IMR-90 (cell line): ENCODE measurements around the gene POLR3E. TPM values are rescaled to one million over a fixed set of nuclear protein-coding genes. Genes with fewer than 3 reads are reported as not detected.

ENCODE experiments used
- ATAC-seq: fragments of 200-7000 bp; cut with Tn5 transposase; 2 replicates; pipeline ENCODE4 v1.9.1; 2020; ENCODE audit warnings: low read depth, mild to moderate bottlenecking, moderate library complexity
- BruUV-seq: library from RNA; stranded (reverse); fragments of 400-500 nt; replicated peaks from 2 replicates; lab custom pipeline; 2021; lab: Mats Ljungman, UMichigan
- CTCF ChIA-PET: fragments of 300-600 bp; formaldehyde crosslinking; extraction: SDS; loops from one replicate; lab custom pipeline; 2021; ENCODE audit warnings: antibody characterized with exemption; lab: Yijun Ruan, JAX
- POLR2A ChIA-PET: fragments of 300-600 bp; sonication (Branson Sonifier 250); formaldehyde crosslinking; loops from one replicate; lab custom pipeline; 2022; ENCODE audit warnings: antibody characterized with exemption; ENCODE audit not compliant: unreplicated experiment; lab: Charles Lee
- DNase-seq: peaks from one replicate; pipeline ENCODE4 v3.0.0; 2013
- H2AFZ ChIP-seq: replicated peaks from 2 replicates; pipeline ENCODE3; 2013; ENCODE audit warnings: low read length, mild to moderate bottlenecking; ENCODE audit not compliant: poor library complexity
- H2AK5ac ChIP-seq: 2 replicates; pipeline ENCODE4 v1.6.1; 2013; ENCODE audit warnings: low read depth, low read length, inconsistent platforms
- H2AK9ac ChIP-seq: replicated peaks from 2 replicates; pipeline ENCODE3; 2013; ENCODE audit warnings: mild to moderate bottlenecking, low read depth, low read length, moderate library complexity; ENCODE audit not compliant: poor library complexity
- H2BK120ac ChIP-seq: 2 replicates; pipeline ENCODE4 v1.6.1; 2013; ENCODE audit warnings: low read depth, low read length, inconsistent platforms
- H2BK15ac ChIP-seq: 3 replicates; pipeline ENCODE4 v1.6.1; 2013; ENCODE audit warnings: low read depth, low read length, inconsistent platforms
- H2BK20ac ChIP-seq: 2 replicates; pipeline ENCODE4 v1.6.1; 2013; ENCODE audit warnings: low read depth, mild to moderate bottlenecking, inconsistent platforms, low read length, moderate library complexity
- H2BK5ac ChIP-seq: 2 replicates; pipeline ENCODE4 v1.6.1; 2013; ENCODE audit warnings: mild to moderate bottlenecking, low read depth, low read length, inconsistent platforms; ENCODE audit not compliant: poor library complexity, severe bottlenecking
- H3K14ac ChIP-seq: replicated peaks from 2 replicates; pipeline ENCODE4 v1.6.1; 2013; ENCODE audit warnings: low read depth, low read length, inconsistent platforms
- H3K18ac ChIP-seq: 2 replicates; pipeline ENCODE4 v1.6.1; 2013; ENCODE audit warnings: low read depth, low read length, control low read depth
- H3K23ac ChIP-seq: 2 replicates; pipeline ENCODE4 v1.6.1; 2013; ENCODE audit warnings: low read depth, low read length, inconsistent platforms
- H3K27ac ChIP-seq: 2 replicates; pipeline ENCODE4 v1.5.1; 2013; ENCODE audit warnings: mild to moderate bottlenecking, control low read depth, low read length; ENCODE audit not compliant: insufficient read depth
- H3K27me3 ChIP-seq: 2 replicates; pipeline ENCODE4 v1.6.1; 2013; ENCODE audit warnings: low read length; ENCODE audit not compliant: control insufficient read depth, insufficient read depth
- H3K36me3 ChIP-seq: 2 replicates; pipeline ENCODE4 v1.6.1; 2013; ENCODE audit warnings: low read length, mixed read lengths; ENCODE audit not compliant: control insufficient read depth, insufficient read depth
- H3K4ac ChIP-seq: 2 replicates; pipeline ENCODE4 v1.6.1; 2013; ENCODE audit warnings: low read depth, low read length, inconsistent platforms
- H3K4me1 ChIP-seq: 2 replicates; pipeline ENCODE4 v1.6.1; 2013; ENCODE audit warnings: low read length, mixed read lengths; ENCODE audit not compliant: control insufficient read depth, insufficient read depth
- H3K4me2 ChIP-seq: 2 replicates; pipeline ENCODE4 v1.6.1; 2013; ENCODE audit warnings: low read depth, mild to moderate bottlenecking, control low read depth, low read length, moderate library complexity
- H3K4me3 ChIP-seq: 2 replicates; pipeline ENCODE4 v1.5.1; 2013; ENCODE audit warnings: low read depth, mild to moderate bottlenecking, control low read depth, low read length, moderate library complexity; ENCODE audit not compliant: insufficient read depth
- H3K56ac ChIP-seq: 2 replicates; pipeline ENCODE4 v1.6.1; 2013; ENCODE audit warnings: low read length, inconsistent platforms; ENCODE audit not compliant: insufficient read depth; ENCODE audit errors: extremely low read depth
- H3K79me1 ChIP-seq, 2 experiments: 2 replicates each; pipeline ENCODE4 v1.6.1; 2013; ENCODE audit warnings: low read length in 2 of 2, inconsistent platforms in 1 of 2, low read depth in 1 of 2
- H3K9ac ChIP-seq: 2 replicates; pipeline ENCODE4 v1.6.1; 2013; ENCODE audit warnings: low read depth, low read length, control low read depth
- H3K9me1 ChIP-seq: 2 replicates; pipeline ENCODE4 v1.6.1; 2013; ENCODE audit warnings: low read length, inconsistent platforms; ENCODE audit not compliant: insufficient read depth
- H3K9me3 ChIP-seq: 2 replicates; pipeline ENCODE4 v1.6.1; 2013; ENCODE audit warnings: low read length; ENCODE audit not compliant: control insufficient read depth, insufficient read depth
- H4K20me1 ChIP-seq: 2 replicates; pipeline ENCODE4 v1.6.1; 2013; ENCODE audit warnings: low read length, inconsistent platforms; ENCODE audit not compliant: insufficient read depth
- H4K5ac ChIP-seq: 2 replicates; pipeline ENCODE4 v1.6.1; 2013; ENCODE audit warnings: mild to moderate bottlenecking, low read depth, low read length, control low read depth
- H4K8ac ChIP-seq, 2 experiments: 2 replicates each; pipeline ENCODE4 v1.6.1; 2013; ENCODE audit warnings: low read depth in 2 of 2, low read length in 2 of 2, control low read depth in 1 of 2, inconsistent platforms in 1 of 2
- H4K91ac ChIP-seq: 2 replicates; pipeline ENCODE4 v1.6.1; 2013; ENCODE audit warnings: low read depth, low read length, inconsistent platforms; ENCODE audit not compliant: insufficient read depth
- BHLHE40 ChIP-seq: fragments of 150-350 bp; IDR thresholded peaks from 2 replicates; pipeline ENCODE4 v1.6.1; 2016; ENCODE audit warnings: mild to moderate bottlenecking, low read depth, low read length
- CEBPB ChIP-seq: IDR thresholded peaks from 2 replicates; pipeline ENCODE4 v1.6.1; 2012; ENCODE audit warnings: low read depth, low read length, improper control_type of control experiment
- CHD1 ChIP-seq: IDR thresholded peaks from 2 replicates; pipeline ENCODE4 v1.6.1; 2012; ENCODE audit warnings: low read depth, low read length, improper control_type of control experiment
- CTCF ChIP-seq: conservative IDR thresholded peaks from 2 replicates; pipeline ENCODE4 v1.5.1; 2012; ENCODE audit warnings: mild to moderate bottlenecking, low read depth, low read length, improper control_type of control experiment
- ELK1 ChIP-seq: fragments of 150-350 bp; IDR thresholded peaks from 2 replicates; pipeline ENCODE4 v1.6.1; 2016; ENCODE audit warnings: low read depth, mild to moderate bottlenecking, low read length, moderate library complexity, borderline replicate concordance
- FOS ChIP-seq: fragments of 150-350 bp; IDR thresholded peaks from 2 replicates; pipeline ENCODE4 v1.6.1; 2016; ENCODE audit warnings: low read depth, low read length
- MAFK ChIP-seq: IDR thresholded peaks from 2 replicates; pipeline ENCODE4 v1.6.1; 2012; ENCODE audit warnings: low read depth, low read length, improper control_type of control experiment
- MAZ ChIP-seq: IDR thresholded peaks from 2 replicates; pipeline ENCODE4 v1.6.1; 2012; ENCODE audit warnings: low read depth, mild to moderate bottlenecking, low read length, improper control_type of control experiment, moderate library complexity, borderline replicate concordance
- MXI1 ChIP-seq: IDR thresholded peaks from 2 replicates; pipeline ENCODE4 v1.6.1; 2012; ENCODE audit warnings: low read depth, mild to moderate bottlenecking, low read length, moderate library complexity, borderline replicate concordance
- NFE2L2 ChIP-seq: fragments of 150-350 bp; IDR thresholded peaks from 2 replicates; pipeline ENCODE4 v1.6.1; 2016; ENCODE audit warnings: low read depth, mild to moderate bottlenecking, low read length
- POLR2A ChIP-seq: IDR thresholded peaks from 2 replicates; pipeline ENCODE4 v1.6.1; 2012; ENCODE audit warnings: mild to moderate bottlenecking, low read depth, low read length
- RAD21 ChIP-seq: IDR thresholded peaks from 2 replicates; pipeline ENCODE4 v1.6.1; 2012; ENCODE audit warnings: low read length, improper control_type of control experiment
- RCOR1 ChIP-seq: IDR thresholded peaks from 2 replicates; pipeline ENCODE4 v1.6.1; 2012; ENCODE audit warnings: mild to moderate bottlenecking, low read length, improper control_type of control experiment; ENCODE audit not compliant: insufficient replicate concordance
- RFX5 ChIP-seq: IDR thresholded peaks from 2 replicates; pipeline ENCODE4 v1.8.0; 2012; ENCODE audit warnings: low read depth, mild to moderate bottlenecking, low read length, moderate library complexity
- SMC3 ChIP-seq: fragments of 150-350 bp; IDR thresholded peaks from 2 replicates; pipeline ENCODE4 v1.6.1; 2016; ENCODE audit warnings: low read depth, mild to moderate bottlenecking, antibody characterized with exemption, low read length, moderate library complexity
- USF2 ChIP-seq: fragments of 150-350 bp; IDR thresholded peaks from 2 replicates; pipeline ENCODE4 v1.6.1; 2017; ENCODE audit warnings: mild to moderate bottlenecking, antibody characterized with exemption, low read length, low read depth
- WGBS, 2 experiments: methylation state at CpG; one replicate each; pipeline versions ENCODE4 v1.1.5 to v1.1.7; 2013; ENCODE audit warnings: missing lambda C conversion rate in 2 of 2; ENCODE audit not compliant: insufficient read length in 1 of 2; ENCODE audit errors: extremely low coverage in 2 of 2; 5-methylcytosine and 5-hydroxymethylcytosine counted together
- dilution Hi-C: fragments of 300-500 bp; cut with HindIII; formaldehyde crosslinking; loops from one replicate; pipeline ENCODE4 v1.14.3; 2018; ENCODE audit warnings: low sequenced_read_pairs; ENCODE audit not compliant: unreplicated experiment
- in situ Hi-C: fragments of 300-500 bp; cut with MboI; formaldehyde crosslinking; loops from 3 replicates; pipeline ENCODE4 v1.14.3; 2019; ENCODE audit warnings: low sequenced_read_pairs, inconsistent platforms, mixed read lengths
- intact Hi-C: fragments of 100-400 bp; cut with micrococcal nuclease; formaldehyde crosslinking; loops from 2 replicates; pipeline ENCODE4 v1.10.0; 2022
- polyA plus RNA-seq, 3 experiments: library from polyadenylated mRNA; depleted of rRNA; stranded (reverse); fragments of >200 nt; gene quantifications; 2 replicates each; pipeline ENCODE4 v1.2.3, GENCODE V29; 2012; ENCODE audit warnings: low replicate concordance in 1 of 3
- total RNA-seq: library from RNA; depleted of rRNA; stranded (reverse); fragments of >200 nt; gene quantifications from 2 replicates; pipeline ENCODE4 v1.2.3, GENCODE V29; 2012

POLR3E gene
- total and polyA plus RNA-seq, 2 of the 4 experiments (the other 2 are of a cell fraction): 19.9 to 46.0 TPM

GRCh38 chr16:22253272-22253671 lies 43.9 kb upstream of the POLR3E start:
- H3K36me3 ChIP-seq: peaks cover 54% of the 10 kb centered on the region
- DNase-seq (no peak), ATAC-seq (no peak)
- H4K20me1 ChIP-seq: no peaks in the 10 kb centered on the region; the same call in 1 of the 2 replicates
- dilution Hi-C loops (no loop called here), intact Hi-C loops (no loop called here), in situ Hi-C loops (no loop called here)
- peaks cover 3% of the 10 kb centered on the region; the same call in 1 of the 2 replicates for H3K9me3 ChIP-seq
- BruUV-seq: no TSS peak
- no peak overlapping the region for H2BK120ac ChIP-seq
- no peak overlapping the region for H4K8ac ChIP-seq
- no peaks in the 10 kb centered on the region for H3K27me3 ChIP-seq
- no peaks in the 10 kb centered on the region for H3K4me1 ChIP-seq
- H2AK5ac ChIP-seq: no peak overlapping the region
- no peak overlapping the region for H4K91ac ChIP-seq
- no peak overlapping the region for H3K4me2 ChIP-seq
- H2BK15ac ChIP-seq: no peak overlapping the region
- H2AK9ac ChIP-seq: no peak overlapping the region
- no peak overlapping the region for H3K56ac ChIP-seq
- H3K14ac ChIP-seq: no peak overlapping the region
- no peak overlapping the region for H3K27ac ChIP-seq
- no peaks in the 10 kb centered on the region for H3K79me1 ChIP-seq
- H4K5ac ChIP-seq: no peak overlapping the region
- no peak overlapping the region for H2BK5ac ChIP-seq
- no peak overlapping the region for H3K4ac ChIP-seq
- ChIA-PET POLR2A (no interaction called here), CTCF (interaction anchor here (0.6 kb wide), 1 partner anchor 545 kb away, joined by 3 read pairs; no protein-coding TSS in a partner anchor)
- H3K9me1 ChIP-seq: 0 out of 2 replicates have a peak, but pooled peaks cover 3% of the 10 kb centered on the region
- no peak overlapping the region for H3K4me3 ChIP-seq
- H2BK20ac ChIP-seq: no peak overlapping the region
- H3K18ac ChIP-seq: no peak overlapping the region
- H2AFZ ChIP-seq: no peak overlapping the region
- no peak overlapping the region for H3K9ac ChIP-seq
- no peak overlapping the region for H3K23ac ChIP-seq
- WGBS, 2 experiments: 93% methylated on average over 3 of the region's 5 CpGs; no CpG with 5 or more reads in 1 of the 2 experiments
- TF ChIP-seq ELK1: no peak
- TF ChIP-seq RAD21: no peak
- no peak for TF ChIP-seq FOS
- no peak for TF ChIP-seq RCOR1
- TF ChIP-seq BHLHE40: no peak
- no peak for TF ChIP-seq CTCF
- no peak for TF ChIP-seq MAZ
- TF ChIP-seq SMC3: no peak
- TF ChIP-seq NFE2L2: no peak
- no peak for TF ChIP-seq MAFK
- no peak for TF ChIP-seq RFX5
- no peak for TF ChIP-seq USF2
- no peak for TF ChIP-seq CHD1
- no peak for TF ChIP-seq CEBPB
- TF ChIP-seq MXI1: no peak
- TF ChIP-seq POLR2A: no peak
